ENCODE results near the gene ATP6V1E1. TPM values are rescaled to one million over a fixed set of nuclear protein-coding genes. Genes with fewer than 3 reads are reported as not detected.

Gene ATP6V1E1
- total RNA-seq, 1 experiment from 2014 or later, result 121 TPM

- CTCF ChIA-PET, result no interaction called here
- POLR2A ChIA-PET (ENCODE audit: low non-redundant PET), result no interaction called here
- Histone ChIP-seq H3K9me3 (ENCODE audit: low read depth, low read length, poor library complexity, severe bottlenecking) (no peaks in the 10 kb centered on the region), H3K36me3 (ENCODE audit: insufficient read depth, low read length, poor library complexity, severe bottlenecking) (no peaks in the 10 kb centered on the region), H3K4me1 (ENCODE audit: insufficient read depth, low read length, poor library complexity, severe bottlenecking) (no peaks in the 10 kb centered on the region), H3K27me3 (replicated peaks; ENCODE audit: insufficient read depth, low read depth, low read length, poor library complexity) (no peaks in the 10 kb centered on the region), H3K27ac (ENCODE audit: low read depth, low read length, poor library complexity, severe bottlenecking) (no peak overlapping the region), H3K4me3 (ENCODE audit: low read depth, low read length, poor library complexity, severe bottlenecking) (no peak overlapping the region)
- TF ChIP-seq CTCF (conservative IDR thresholded peaks at IDR 0.05; ENCODE audit: low read depth, low read length) (no peak), EZH2 (IDR thresholded peaks at IDR 0.05; ENCODE audit: borderline replicate concordance, low read depth, low read length, poor library complexity, severe bottlenecking) (no peak)
- intact Hi-C loops (cut with micrococcal nuclease; ENCODE audit: unreplicated experiment), result no loop called here
- no peak for DNase-seq (ENCODE audit: low spot score)
- no TSS peak for BruUV-seq (replicated peaks)
Observed at GRCh38 chr22:17542452-17542851, 86.1 kb downstream of the ATP6V1E1 start.

Other genes starting within 250 kb of the ATP6V1E1 start
- gene SLC25A18, start 65.3 kb downstream of the ATP6V1E1 start, total RNA-seq (2021), result 0.35 and 0.45 TPM in 2 replicates
- gene BCL2L13, start 10.0 kb upstream of the ATP6V1E1 start, total RNA-seq (2021), result 48.8 and 52.9 TPM in 2 replicates
- gene BID, start 145.7 kb upstream of the ATP6V1E1 start, total RNA-seq (2021), result 72.8 and 74.6 TPM in 2 replicates